Measurements from ENCODE around the gene TRIM46. TPM values are rescaled to one million over a fixed set of nuclear protein-coding genes. Genes with fewer than 3 reads are reported as not detected.
A peak's percentile ranks its signal among the peaks of the same experiment; 100 is the strongest.

TRIM46 gene
- total RNA-seq, 1 donor from 2014 or later = 10.7 TPM

GRCh38 chr1:155171836-155172731, 1.6 kb upstream of the TRIM46 start:
- Mint-ChIP-seq H3K27me3 (peaks cover 8% of the 10 kb centered on the region), H3K27ac (peak overlapping the region; percentile 99), H3K4me1 (peaks cover 58% of the 10 kb centered on the region), H3K36me3 (ENCODE audit: low read depth) (peaks cover 36% of the 10 kb centered on the region), H3K9me3 (no peaks in the 10 kb centered on the region), H3K4me3 (peak overlapping the region; percentile 99)
- intact Hi-C loops (cut with micrococcal nuclease) = loop anchor here (2.0 to 5.0 kb wide), 4 partner anchors 31 to 189 kb away; partner anchors contain the start of genes DPM3, FLAD1 and RUSC1
- DNase-seq = peak; percentile 60

GRCh38 chr1:155172732-155173477, 744 bp upstream of the TRIM46 start, which contains the start of gene KRTCAP2:
Gene KRTCAP2, minus strand, starts transcription at chr1:155173304. Its CDS starts 80 bp downstream, at chr1:155173224.
- Mint-ChIP-seq H3K4me1 (peaks cover 51% of the 10 kb centered on the region), H3K27ac (peak within 1 kb of the TSS; percentile 99), H3K36me3 (ENCODE audit: low read depth) (peaks cover 39% of the 10 kb centered on the region), H3K27me3 (peaks cover 6% of the 10 kb centered on the region), H3K4me3 (peak within 1 kb of the TSS; percentile 99), H3K9me3 (no peaks in the 10 kb centered on the region)
- intact Hi-C loops (cut with micrococcal nuclease) = loop anchor here (1.0 to 5.0 kb wide), 5 partner anchors 21 to 190 kb away; partner anchors contain the start of genes DPM3, FLAD1 and RUSC1
- DNase-seq = peak; percentile 98

GRCh38 chr1:155174324-155175280, 953 bp downstream of the TRIM46 start:
- Mint-ChIP-seq H3K4me1 (peaks cover 45% of the 10 kb centered on the region), H3K9me3 (no peaks in the 10 kb centered on the region), H3K4me3 (peak overlapping the region; percentile 99), H3K36me3 (ENCODE audit: low read depth) (peaks cover 35% of the 10 kb centered on the region), H3K27me3 (peaks cover 6% of the 10 kb centered on the region), H3K27ac (peak overlapping the region; percentile 99)
- DNase-seq = peak; percentile 88
- intact Hi-C loops (cut with micrococcal nuclease) = loop anchor here (5.0 kb wide), 1 partner anchor 148 kb away; the partner anchor contains the start of gene RUSC1

- Mint-ChIP-seq H3K27me3 (peaks cover 6% of the 10 kb centered on the region), H3K4me3 (peak overlapping the region; percentile 99), H3K9me3 (no peaks in the 10 kb centered on the region), H3K36me3 (ENCODE audit: low read depth) (peaks cover 33% of the 10 kb centered on the region), H3K27ac (peak overlapping the region; percentile 55), H3K4me1 (peaks cover 43% of the 10 kb centered on the region)
- intact Hi-C loops (cut with micrococcal nuclease) = no loop called here
- peak; percentile 62 for DNase-seq
Observed at GRCh38 chr1:155175281-155175926, 1.8 kb downstream of the TRIM46 start.

DNA sequence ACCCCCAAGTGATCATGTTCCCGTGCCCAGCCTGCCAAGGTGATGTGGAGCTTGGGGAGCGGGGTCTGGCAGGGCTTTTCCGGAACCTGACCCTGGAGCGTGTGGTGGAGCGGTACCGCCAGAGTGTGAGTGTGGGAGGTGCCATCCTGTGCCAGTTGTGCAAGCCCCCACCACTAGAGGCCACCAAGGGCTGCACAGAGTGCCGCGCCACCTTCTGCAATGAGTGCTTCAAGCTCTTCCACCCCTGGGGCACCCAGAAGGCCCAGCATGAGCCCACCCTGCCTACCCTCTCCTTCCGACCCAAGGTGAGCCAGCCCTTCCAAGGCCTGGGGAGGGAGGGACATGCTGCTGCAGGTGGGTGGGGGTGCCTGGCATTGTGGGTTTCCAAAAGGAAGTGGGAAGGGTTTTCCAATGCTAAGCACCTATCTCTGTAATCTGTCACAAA, 2.3 kb downstream of the TRIM46 start:
- H3K27me3 Mint-ChIP-seq = peaks cover 6% of the 10 kb centered on the region
- peak; percentile 76 for DNase-seq
- no peaks in the 10 kb centered on the region for H3K9me3 Mint-ChIP-seq
- peaks cover 42% of the 10 kb centered on the region for H3K4me1 Mint-ChIP-seq
- H3K36me3 Mint-ChIP-seq (ENCODE audit: low read depth) = peaks cover 32% of the 10 kb centered on the region
- H3K27ac Mint-ChIP-seq = peak overlapping the region; percentile 55
- H3K4me3 Mint-ChIP-seq = peak overlapping the region; percentile 99
- intact Hi-C loops (cut with micrococcal nuclease) = loop anchor here (1.0 kb wide), 2 partner anchors 17 to 50 kb away; no protein-coding TSS in a partner anchor

GRCh38 chr1:155176544-155177071, 3.0 kb downstream of the TRIM46 start:
- DNase-seq = peak; percentile 95
- Mint-ChIP-seq H3K36me3 (ENCODE audit: low read depth) (peaks cover 33% of the 10 kb centered on the region), H3K4me1 (peaks cover 42% of the 10 kb centered on the region), H3K4me3 (peak overlapping the region; percentile 99), H3K27ac (peak overlapping the region; percentile 55), H3K27me3 (peaks cover 6% of the 10 kb centered on the region), H3K9me3 (no peaks in the 10 kb centered on the region)
- intact Hi-C loops (cut with micrococcal nuclease) = loop anchor here (1.0 kb wide), 2 partner anchors 17 to 50 kb away; no protein-coding TSS in a partner anchor

GRCh38 chr1:155177192-155177917, 3.7 kb downstream of the TRIM46 start:
- no peak for DNase-seq
- Mint-ChIP-seq H3K4me1 (peaks cover 36% of the 10 kb centered on the region), H3K27ac (peak overlapping the region; percentile 41), H3K36me3 (ENCODE audit: low read depth) (peaks cover 31% of the 10 kb centered on the region), H3K4me3 (no peak overlapping the region), H3K9me3 (no peaks in the 10 kb centered on the region), H3K27me3 (peaks cover 6% of the 10 kb centered on the region)
- intact Hi-C loops (cut with micrococcal nuclease) = no loop called here

GRCh38 chr1:155177918-155178281, 4.3 kb downstream of the TRIM46 start:
- Mint-ChIP-seq H3K27me3 (peaks cover 6% of the 10 kb centered on the region), H3K9me3 (no peaks in the 10 kb centered on the region), H3K4me1 (peaks cover 33% of the 10 kb centered on the region), H3K4me3 (no peak overlapping the region), H3K27ac (no peak overlapping the region), H3K36me3 (ENCODE audit: low read depth) (peaks cover 32% of the 10 kb centered on the region)
- intact Hi-C loops (cut with micrococcal nuclease) = no loop called here
- DNase-seq = no peak

DNA sequence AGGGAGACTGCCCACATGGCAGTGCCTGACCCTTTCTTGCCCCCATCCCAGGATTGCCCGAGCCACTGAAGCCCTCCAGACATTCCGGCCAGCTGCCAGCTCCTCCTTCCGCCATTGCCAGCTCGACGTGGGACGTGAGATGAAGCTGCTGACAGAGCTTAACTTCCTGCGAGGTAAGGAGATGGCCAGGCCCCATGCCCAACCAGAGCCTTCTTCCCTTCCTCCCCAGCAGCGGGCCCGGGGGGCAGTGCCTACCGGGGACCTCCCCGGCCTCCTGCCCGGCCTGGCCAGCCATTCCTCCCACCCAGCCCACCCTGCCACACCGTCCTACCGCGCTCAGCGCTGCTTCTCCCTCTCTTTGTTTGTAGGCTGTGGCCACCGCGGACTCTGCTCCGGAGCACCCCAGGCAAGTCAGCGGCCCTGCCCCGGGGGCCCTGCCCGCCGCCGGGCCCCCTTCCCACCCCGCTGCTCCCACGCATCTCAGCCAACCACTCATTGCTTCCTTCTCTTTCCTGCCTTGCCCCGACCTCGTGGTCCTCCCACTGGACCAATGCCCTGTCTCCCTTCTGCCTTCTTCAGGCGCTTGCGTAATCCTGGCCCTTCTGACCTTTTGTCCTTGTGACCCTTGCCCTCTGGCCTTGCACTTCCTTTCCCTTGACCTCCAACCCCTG, 4.9 kb downstream of the TRIM46 start:
- Mint-ChIP-seq H3K27ac (no peak overlapping the region), H3K9me3 (no peaks in the 10 kb centered on the region), H3K27me3 (peaks cover under 1% of the 10 kb centered on the region), H3K36me3 (ENCODE audit: low read depth) (peaks cover 34% of the 10 kb centered on the region), H3K4me3 (no peak overlapping the region), H3K4me1 (peaks cover 31% of the 10 kb centered on the region)
- DNase-seq = no peak
- intact Hi-C loops (cut with micrococcal nuclease) = no loop called here

GRCh38 chr1:155179112-155180031, 5.7 kb downstream of the TRIM46 start:
- H3K9me3 Mint-ChIP-seq = no peaks in the 10 kb centered on the region
- H3K27me3 Mint-ChIP-seq = no peaks in the 10 kb centered on the region
- no peak overlapping the region for H3K27ac Mint-ChIP-seq
- intact Hi-C loops (cut with micrococcal nuclease) = no loop called here
- peaks cover 26% of the 10 kb centered on the region for H3K4me1 Mint-ChIP-seq
- H3K36me3 Mint-ChIP-seq (ENCODE audit: low read depth) = peaks cover 36% of the 10 kb centered on the region
- no peak overlapping the region for H3K4me3 Mint-ChIP-seq
- no peak for DNase-seq

All from activated CD4-positive, alpha-beta T cell treated with anti-CD3 and anti-CD28 coated beads, Interleukin-2, amount 10 ng/mL, durations not matched to agents 24 days and 14 days (primary cell).